GM23338 (cell line): ENCODE results near the gene ZFR2. TPM values are rescaled to one million over a fixed set of nuclear protein-coding genes. Genes with fewer than 3 reads are reported as not detected.

ENCODE experiments used
- ATAC-seq: fragments of 200-7000 bp; cut with Tn5 transposase; 3 replicates; pipeline ENCODE4 v1.9.1; 2020
- DNase-seq: peaks from one replicate; pipeline ENCODE4 v3.0.0-alpha.2; 2015; ENCODE audit warnings: low spot score
- H2AFZ ChIP-seq: fragments of 200-600 bp; sonication (generic); 2 replicates; pipeline ENCODE4 v1.8.0; 2016; ENCODE audit warnings: antibody characterized with exemption, mild to moderate bottlenecking, moderate library complexity
- H3F3A ChIP-seq: fragments of 200-600 bp; sonication (generic); replicated peaks from 2 replicates; pipeline ENCODE4 v1.8.0; 2017; ENCODE audit warnings: antibody characterized with exemption, mixed run types, low read depth
- H3K27ac ChIP-seq: fragments of 200-600 bp; sonication (generic); 2 replicates; pipeline ENCODE4 v1.6.1; 2016; ENCODE audit warnings: low read depth
- H3K27me3 ChIP-seq: fragments of 200-600 bp; sonication (generic); 2 replicates; pipeline ENCODE4 v1.8.0; 2016; ENCODE audit warnings: mild to moderate bottlenecking, mixed run types, moderate library complexity; ENCODE audit not compliant: insufficient read depth
- H3K36me3 ChIP-seq: fragments of 200-600 bp; sonication (generic); 2 replicates; pipeline ENCODE4 v1.8.0; 2016; ENCODE audit warnings: mild to moderate bottlenecking; ENCODE audit not compliant: insufficient read depth
- H3K4me1 ChIP-seq: fragments of 200-600 bp; sonication (generic); 2 replicates; pipeline ENCODE4 v1.8.0; 2016; ENCODE audit warnings: mild to moderate bottlenecking, moderate library complexity; ENCODE audit not compliant: insufficient read depth
- H3K4me2 ChIP-seq: fragments of 200-600 bp; sonication (generic); 2 replicates; pipeline ENCODE4 v1.7.1; 2017; ENCODE audit warnings: mixed run types
- H3K4me3 ChIP-seq: fragments of 200-600 bp; sonication (generic); 2 replicates; pipeline ENCODE4 v1.6.1; 2016; ENCODE audit warnings: mixed run types
- H3K79me2 ChIP-seq: fragments of 200-600 bp; sonication (generic); replicated peaks from 2 replicates; pipeline ENCODE4 v1.8.0; 2017; ENCODE audit warnings: mild to moderate bottlenecking; ENCODE audit not compliant: insufficient read depth
- H3K9me2 ChIP-seq: fragments of 200-600 bp; sonication (generic); 2 replicates; pipeline ENCODE4 v1.8.0; 2017; ENCODE audit not compliant: insufficient read depth
- H4K20me1 ChIP-seq: fragments of 200-600 bp; sonication (generic); replicated peaks from 2 replicates; pipeline ENCODE4 v1.8.0; 2017; ENCODE audit warnings: mild to moderate bottlenecking; ENCODE audit not compliant: insufficient read depth
- H3K27ac Mint-ChIP-seq: 2 replicates; pipeline ENCODE4 v1.8.0; 2020; ENCODE audit warnings: inconsistent platforms, mild to moderate bottlenecking, moderate library complexity, mixed read lengths
- H3K27me3 Mint-ChIP-seq: 3 replicates; pipeline ENCODE4 v1.8.0; 2022; ENCODE audit warnings: low read depth, mild to moderate bottlenecking, moderate library complexity, mixed read lengths, inconsistent platforms; ENCODE audit not compliant: insufficient read depth, poor library complexity
- H3K36me3 Mint-ChIP-seq: 3 replicates; pipeline ENCODE4 v1.8.0; 2021; ENCODE audit warnings: low read depth, mild to moderate bottlenecking, inconsistent platforms, moderate library complexity, mixed read lengths
- H3K4me1 Mint-ChIP-seq: 3 replicates; pipeline ENCODE4 v1.8.0; 2020; ENCODE audit warnings: mild to moderate bottlenecking, inconsistent platforms, mixed read lengths
- H3K4me3 Mint-ChIP-seq: 3 replicates; pipeline ENCODE4 v1.8.0; 2021; ENCODE audit warnings: moderate library complexity, mild to moderate bottlenecking, inconsistent platforms, mixed read lengths
- H3K9me3 Mint-ChIP-seq: 3 replicates; pipeline ENCODE4 v1.8.0; 2020; ENCODE audit warnings: moderate library complexity, mild to moderate bottlenecking, inconsistent platforms, mixed read lengths
- CREB1 ChIP-seq: fragments of 250-450 bp; sonication (Bioruptor Pico); IDR thresholded peaks from 2 replicates; pipeline ENCODE4 v1.5.0; 2020; ENCODE audit warnings: low read depth, mild to moderate bottlenecking, moderate library complexity
- EZH2 ChIP-seq: fragments of 200-600 bp; sonication (generic); IDR thresholded peaks from one replicate; pipeline ENCODE4 v1.8.0; 2017; ENCODE audit warnings: antibody characterized with exemption, mild to moderate bottlenecking, low read depth; ENCODE audit not compliant: unreplicated experiment
- EZH2phosphoT487 ChIP-seq: fragments of 200-600 bp; sonication (generic); IDR thresholded peaks from one replicate; pipeline ENCODE4 v1.8.1; 2018; ENCODE audit warnings: antibody characterized with exemption; ENCODE audit not compliant: unreplicated experiment
- JUNB ChIP-seq: IDR thresholded peaks from one replicate; pipeline ENCODE4 v1.6.1; 2016; ENCODE audit warnings: antibody characterized with exemption; ENCODE audit not compliant: unreplicated experiment
- NANOG ChIP-seq: IDR thresholded peaks from 2 replicates; pipeline ENCODE4 v1.6.1; 2016; ENCODE audit warnings: antibody characterized with exemption, borderline replicate concordance
- POLR2AphosphoS5 ChIP-seq: IDR thresholded peaks from 2 replicates; pipeline ENCODE4 v1.6.1; 2016; ENCODE audit warnings: antibody characterized with exemption, low read depth
- STAT1 ChIP-seq: IDR thresholded peaks from one replicate; pipeline ENCODE4 v1.6.1; 2016; ENCODE audit warnings: antibody characterized with exemption; ENCODE audit not compliant: unreplicated experiment
- ZNF114 ChIP-seq: fragments of 250-450 bp; sonication (Bioruptor Pico); IDR thresholded peaks from 2 replicates; pipeline ENCODE4 v1.5.0; 2020; ENCODE audit warnings: mild to moderate bottlenecking, moderate library complexity
- ZNF331 ChIP-seq: fragments of 250-450 bp; sonication (Bioruptor Pico); IDR thresholded peaks from 2 replicates; pipeline ENCODE4 v1.5.0; 2020; ENCODE audit warnings: low read depth, mild to moderate bottlenecking, moderate library complexity
- polyA plus RNA-seq: library from polyadenylated mRNA; unstranded; fragments of >200 nt; fragmentation: Nextera tagmentation; extraction: Ambion mirVana; gene quantifications from 2 replicates; pipeline ENCODE4 v1.2.1, GENCODE V29; 2016
- total RNA-seq: library from RNA; depleted of rRNA; stranded (reverse); fragments of >200 nt; shearing (Covaris generic); gene quantifications from 2 replicates; pipeline ENCODE4 v1.2.3, GENCODE V29; 2014
- TF ChIP-seq, protein P1 (sequence below): IDR thresholded peaks from one replicate; pipeline ENCODE4 v1.6.1; 2018; ENCODE audit warnings: antibody characterized with exemption; ENCODE audit not compliant: unreplicated experiment
- TF ChIP-seq, protein P2 (sequence below): fragments of 250-450 bp; sonication (Bioruptor Pico); IDR thresholded peaks from 2 replicates; pipeline ENCODE4 v1.5.0; 2020; ENCODE audit warnings: mild to moderate bottlenecking, moderate library complexity
- TF ChIP-seq, protein P3 (sequence below): IDR thresholded peaks from 2 replicates; pipeline ENCODE4 v1.6.1; 2016; ENCODE audit warnings: antibody characterized with exemption
- TF ChIP-seq, protein P4 (sequence below), 2 experiments: fragments of 200-600 bp in 1 of 2; sonication (generic) in 1 of 2; conservative IDR thresholded peaks; 2 replicates each; pipeline versions ENCODE4 v1.5.1 to v1.6.1; 2016 to 2017; ENCODE audit warnings: antibody characterized with exemption in 2 of 2, low read depth in 2 of 2, mild to moderate bottlenecking in 2 of 2, moderate library complexity in 1 of 2

ZFR2 gene
- total and polyA plus RNA-seq, 2 experiments from 2014 or later = 15.8 to 31.3 TPM

DNA sequence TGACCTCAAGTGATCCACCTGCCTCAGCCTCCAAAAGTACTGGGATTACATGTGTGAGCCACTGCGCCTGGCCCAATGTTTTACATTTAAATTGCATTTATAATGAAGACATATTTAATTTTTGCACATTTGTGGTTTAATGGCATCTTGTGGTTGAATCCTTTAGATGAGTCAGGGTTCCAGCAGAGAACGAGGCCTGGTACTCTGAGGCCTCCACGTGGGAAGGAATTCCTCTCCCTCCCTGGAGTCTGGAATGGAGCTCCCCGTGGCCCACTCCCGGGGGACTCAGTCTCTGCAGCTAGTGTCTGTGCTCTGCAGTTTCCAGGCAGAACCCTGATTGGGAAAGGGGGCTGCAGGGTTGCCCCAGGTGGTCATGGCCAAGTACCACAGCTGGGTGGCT lies 24.2 kb downstream of the ZFR2 start:
- no peaks in the 10 kb centered on the region for H3K4me1 Mint-ChIP-seq
- no peak for ATAC-seq
- TF ChIP-seq STAT1 = no peak
- TF ChIP-seq CREB1 (CRISPR knock-in tag) = no peak
- TF ChIP-seq POLR2AphosphoS5 = no peak
- no peak for TF ChIP-seq EZH2phosphoT487
- TF ChIP-seq, protein P1, sequence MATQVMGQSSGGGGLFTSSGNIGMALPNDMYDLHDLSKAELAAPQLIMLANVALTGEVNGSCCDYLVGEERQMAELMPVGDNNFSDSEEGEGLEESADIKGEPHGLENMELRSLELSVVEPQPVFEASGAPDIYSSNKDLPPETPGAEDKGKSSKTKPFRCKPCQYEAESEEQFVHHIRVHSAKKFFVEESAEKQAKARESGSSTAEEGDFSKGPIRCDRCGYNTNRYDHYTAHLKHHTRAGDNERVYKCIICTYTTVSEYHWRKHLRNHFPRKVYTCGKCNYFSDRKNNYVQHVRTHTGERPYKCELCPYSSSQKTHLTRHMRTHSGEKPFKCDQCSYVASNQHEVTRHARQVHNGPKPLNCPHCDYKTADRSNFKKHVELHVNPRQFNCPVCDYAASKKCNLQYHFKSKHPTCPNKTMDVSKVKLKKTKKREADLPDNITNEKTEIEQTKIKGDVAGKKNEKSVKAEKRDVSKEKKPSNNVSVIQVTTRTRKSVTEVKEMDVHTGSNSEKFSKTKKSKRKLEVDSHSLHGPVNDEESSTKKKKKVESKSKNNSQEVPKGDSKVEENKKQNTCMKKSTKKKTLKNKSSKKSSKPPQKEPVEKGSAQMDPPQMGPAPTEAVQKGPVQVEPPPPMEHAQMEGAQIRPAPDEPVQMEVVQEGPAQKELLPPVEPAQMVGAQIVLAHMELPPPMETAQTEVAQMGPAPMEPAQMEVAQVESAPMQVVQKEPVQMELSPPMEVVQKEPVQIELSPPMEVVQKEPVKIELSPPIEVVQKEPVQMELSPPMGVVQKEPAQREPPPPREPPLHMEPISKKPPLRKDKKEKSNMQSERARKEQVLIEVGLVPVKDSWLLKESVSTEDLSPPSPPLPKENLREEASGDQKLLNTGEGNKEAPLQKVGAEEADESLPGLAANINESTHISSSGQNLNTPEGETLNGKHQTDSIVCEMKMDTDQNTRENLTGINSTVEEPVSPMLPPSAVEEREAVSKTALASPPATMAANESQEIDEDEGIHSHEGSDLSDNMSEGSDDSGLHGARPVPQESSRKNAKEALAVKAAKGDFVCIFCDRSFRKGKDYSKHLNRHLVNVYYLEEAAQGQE = no peak
- TF ChIP-seq, protein P2, sequence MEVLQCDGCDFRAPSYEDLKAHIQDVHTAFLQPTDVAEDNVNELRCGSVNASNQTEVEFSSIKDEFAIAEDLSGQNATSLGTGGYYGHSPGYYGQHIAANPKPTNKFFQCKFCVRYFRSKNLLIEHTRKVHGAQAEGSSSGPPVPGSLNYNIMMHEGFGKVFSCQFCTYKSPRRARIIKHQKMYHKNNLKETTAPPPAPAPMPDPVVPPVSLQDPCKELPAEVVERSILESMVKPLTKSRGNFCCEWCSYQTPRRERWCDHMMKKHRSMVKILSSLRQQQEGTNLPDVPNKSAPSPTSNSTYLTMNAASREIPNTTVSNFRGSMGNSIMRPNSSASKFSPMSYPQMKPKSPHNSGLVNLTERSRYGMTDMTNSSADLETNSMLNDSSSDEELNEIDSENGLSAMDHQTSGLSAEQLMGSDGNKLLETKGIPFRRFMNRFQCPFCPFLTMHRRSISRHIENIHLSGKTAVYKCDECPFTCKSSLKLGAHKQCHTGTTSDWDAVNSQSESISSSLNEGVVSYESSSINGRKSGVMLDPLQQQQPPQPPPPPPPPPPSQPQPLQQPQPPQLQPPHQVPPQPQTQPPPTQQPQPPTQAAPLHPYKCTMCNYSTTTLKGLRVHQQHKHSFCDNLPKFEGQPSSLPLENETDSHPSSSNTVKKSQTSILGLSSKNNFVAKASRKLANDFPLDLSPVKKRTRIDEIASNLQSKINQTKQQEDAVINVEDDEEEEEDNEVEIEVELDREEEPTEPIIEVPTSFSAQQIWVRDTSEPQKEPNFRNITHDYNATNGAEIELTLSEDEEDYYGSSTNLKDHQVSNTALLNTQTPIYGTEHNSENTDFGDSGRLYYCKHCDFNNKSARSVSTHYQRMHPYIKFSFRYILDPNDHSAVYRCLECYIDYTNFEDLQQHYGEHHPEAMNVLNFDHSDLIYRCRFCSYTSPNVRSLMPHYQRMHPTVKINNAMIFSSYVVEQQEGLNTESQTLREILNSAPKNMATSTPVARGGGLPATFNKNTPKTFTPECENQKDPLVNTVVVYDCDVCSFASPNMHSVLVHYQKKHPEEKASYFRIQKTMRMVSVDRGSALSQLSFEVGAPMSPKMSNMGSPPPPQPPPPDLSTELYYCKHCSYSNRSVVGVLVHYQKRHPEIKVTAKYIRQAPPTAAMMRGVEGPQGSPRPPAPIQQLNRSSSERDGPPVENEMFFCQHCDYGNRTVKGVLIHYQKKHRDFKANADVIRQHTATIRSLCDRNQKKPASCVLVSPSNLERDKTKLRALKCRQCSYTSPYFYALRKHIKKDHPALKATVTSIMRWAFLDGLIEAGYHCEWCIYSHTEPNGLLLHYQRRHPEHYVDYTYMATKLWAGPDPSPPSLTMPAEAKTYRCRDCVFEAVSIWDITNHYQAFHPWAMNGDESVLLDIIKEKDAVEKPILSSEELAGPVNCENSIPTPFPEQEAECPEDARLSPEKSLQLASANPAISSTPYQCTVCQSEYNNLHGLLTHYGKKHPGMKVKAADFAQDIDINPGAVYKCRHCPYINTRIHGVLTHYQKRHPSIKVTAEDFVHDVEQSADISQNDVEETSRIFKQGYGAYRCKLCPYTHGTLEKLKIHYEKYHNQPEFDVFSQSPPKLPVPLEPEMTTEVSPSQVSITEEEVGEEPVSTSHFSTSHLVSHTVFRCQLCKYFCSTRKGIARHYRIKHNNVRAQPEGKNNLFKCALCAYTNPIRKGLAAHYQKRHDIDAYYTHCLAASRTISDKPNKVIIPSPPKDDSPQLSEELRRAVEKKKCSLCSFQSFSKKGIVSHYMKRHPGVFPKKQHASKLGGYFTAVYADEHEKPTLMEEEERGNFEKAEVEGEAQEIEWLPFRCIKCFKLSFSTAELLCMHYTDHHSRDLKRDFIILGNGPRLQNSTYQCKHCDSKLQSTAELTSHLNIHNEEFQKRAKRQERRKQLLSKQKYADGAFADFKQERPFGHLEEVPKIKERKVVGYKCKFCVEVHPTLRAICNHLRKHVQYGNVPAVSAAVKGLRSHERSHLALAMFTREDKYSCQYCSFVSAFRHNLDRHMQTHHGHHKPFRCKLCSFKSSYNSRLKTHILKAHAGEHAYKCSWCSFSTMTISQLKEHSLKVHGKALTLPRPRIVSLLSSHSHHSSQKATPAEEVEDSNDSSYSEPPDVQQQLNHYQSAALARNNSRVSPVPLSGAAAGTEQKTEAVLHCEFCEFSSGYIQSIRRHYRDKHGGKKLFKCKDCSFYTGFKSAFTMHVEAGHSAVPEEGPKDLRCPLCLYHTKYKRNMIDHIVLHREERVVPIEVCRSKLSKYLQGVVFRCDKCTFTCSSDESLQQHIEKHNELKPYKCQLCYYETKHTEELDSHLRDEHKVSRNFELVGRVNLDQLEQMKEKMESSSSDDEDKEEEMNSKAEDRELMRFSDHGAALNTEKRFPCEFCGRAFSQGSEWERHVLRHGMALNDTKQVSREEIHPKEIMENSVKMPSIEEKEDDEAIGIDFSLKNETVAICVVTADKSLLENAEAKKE = no peak
- TF ChIP-seq ZNF331 (CRISPR knock-in tag) = no peak
- no peak for TF ChIP-seq JUNB
- no peak for TF ChIP-seq EZH2
- TF ChIP-seq, protein P3, sequence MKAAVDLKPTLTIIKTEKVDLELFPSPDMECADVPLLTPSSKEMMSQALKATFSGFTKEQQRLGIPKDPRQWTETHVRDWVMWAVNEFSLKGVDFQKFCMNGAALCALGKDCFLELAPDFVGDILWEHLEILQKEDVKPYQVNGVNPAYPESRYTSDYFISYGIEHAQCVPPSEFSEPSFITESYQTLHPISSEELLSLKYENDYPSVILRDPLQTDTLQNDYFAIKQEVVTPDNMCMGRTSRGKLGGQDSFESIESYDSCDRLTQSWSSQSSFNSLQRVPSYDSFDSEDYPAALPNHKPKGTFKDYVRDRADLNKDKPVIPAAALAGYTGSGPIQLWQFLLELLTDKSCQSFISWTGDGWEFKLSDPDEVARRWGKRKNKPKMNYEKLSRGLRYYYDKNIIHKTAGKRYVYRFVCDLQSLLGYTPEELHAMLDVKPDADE = no peak
- TF ChIP-seq, protein P4, sequence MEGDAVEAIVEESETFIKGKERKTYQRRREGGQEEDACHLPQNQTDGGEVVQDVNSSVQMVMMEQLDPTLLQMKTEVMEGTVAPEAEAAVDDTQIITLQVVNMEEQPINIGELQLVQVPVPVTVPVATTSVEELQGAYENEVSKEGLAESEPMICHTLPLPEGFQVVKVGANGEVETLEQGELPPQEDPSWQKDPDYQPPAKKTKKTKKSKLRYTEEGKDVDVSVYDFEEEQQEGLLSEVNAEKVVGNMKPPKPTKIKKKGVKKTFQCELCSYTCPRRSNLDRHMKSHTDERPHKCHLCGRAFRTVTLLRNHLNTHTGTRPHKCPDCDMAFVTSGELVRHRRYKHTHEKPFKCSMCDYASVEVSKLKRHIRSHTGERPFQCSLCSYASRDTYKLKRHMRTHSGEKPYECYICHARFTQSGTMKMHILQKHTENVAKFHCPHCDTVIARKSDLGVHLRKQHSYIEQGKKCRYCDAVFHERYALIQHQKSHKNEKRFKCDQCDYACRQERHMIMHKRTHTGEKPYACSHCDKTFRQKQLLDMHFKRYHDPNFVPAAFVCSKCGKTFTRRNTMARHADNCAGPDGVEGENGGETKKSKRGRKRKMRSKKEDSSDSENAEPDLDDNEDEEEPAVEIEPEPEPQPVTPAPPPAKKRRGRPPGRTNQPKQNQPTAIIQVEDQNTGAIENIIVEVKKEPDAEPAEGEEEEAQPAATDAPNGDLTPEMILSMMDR (conservative IDR thresholded peaks at IDR 0.05; ENCODE audit: low read depth in 2 of 2) = no peak
- TF ChIP-seq NANOG = no peak
- no peak for TF ChIP-seq ZNF114 (CRISPR knock-in tag)

More for the DNA sequence above, 24.2 kb downstream of the ZFR2 start:
- Histone ChIP-seq H3K4me2 (no peak overlapping the region), H3K4me1 (no peaks in the 10 kb centered on the region), H3K4me3 (no peak overlapping the region), H3K36me3 (no peaks in the 10 kb centered on the region), H4K20me1 (no peaks in the 10 kb centered on the region), H3K27ac (no peak overlapping the region), H2AFZ (no peak overlapping the region), H3K27me3 (no peaks in the 10 kb centered on the region), H3K79me2 (no peaks in the 10 kb centered on the region), H3F3A (no peaks in the 10 kb centered on the region), H3K9me2 (no peaks in the 10 kb centered on the region)
- H3K27me3 Mint-ChIP-seq = peaks cover 8% of the 10 kb centered on the region
- peaks cover 8% of the 10 kb centered on the region; the same call in 2 of the 3 replicates for H3K36me3 Mint-ChIP-seq
- H3K27ac Mint-ChIP-seq = no peak overlapping the region
- no peak overlapping the region for H3K4me3 Mint-ChIP-seq
- no peak for DNase-seq
- peaks cover 3% of the 10 kb centered on the region; the same call in 2 of the 3 replicates for H3K9me3 Mint-ChIP-seq
